Immature natural killer cell (primary cell): Measurements from ENCODE around the gene ZNF280C. TPM values are rescaled to one million over a fixed set of nuclear protein-coding genes. Genes with fewer than 3 reads are reported as not detected.
A peak's percentile ranks its signal among the peaks of the same experiment; 100 is the strongest.

ENCODE experiments used
- DNase-seq, 3 donors: peaks; one replicate each; pipeline ENCODE4 v3.0.0; 2022; ENCODE audit warnings: mixed read lengths in 1 of 3
- H3K27ac Mint-ChIP-seq, 6 donors: one replicate each; pipeline ENCODE4 v1.8.0; 2020; ENCODE audit warnings: mixed read lengths in 6 of 6, mild to moderate bottlenecking in 5 of 6, inconsistent platforms in 4 of 6, moderate library complexity in 3 of 6
- H3K27me3 Mint-ChIP-seq, 3 donors: one replicate each; pipeline ENCODE4 v1.8.0; 2020 to 2021; ENCODE audit warnings: low read depth in 3 of 3, mild to moderate bottlenecking in 3 of 3, mixed read lengths in 3 of 3, moderate library complexity in 3 of 3, inconsistent platforms in 1 of 3
- H3K36me3 Mint-ChIP-seq, 3 donors: one replicate each; pipeline ENCODE4 v1.8.0; 2020; ENCODE audit warnings: mixed read lengths in 3 of 3, inconsistent platforms in 2 of 3, mild to moderate bottlenecking in 2 of 3
- H3K4me1 Mint-ChIP-seq, 2 donors: one replicate each; pipeline ENCODE4 v1.8.0; 2020; ENCODE audit warnings: inconsistent platforms in 2 of 2, mild to moderate bottlenecking in 2 of 2, mixed read lengths in 2 of 2, moderate library complexity in 1 of 2
- H3K4me3 Mint-ChIP-seq, 5 donors: one replicate each; pipeline ENCODE4 v1.8.0; 2020; ENCODE audit warnings: mild to moderate bottlenecking in 5 of 5, mixed read lengths in 5 of 5, inconsistent platforms in 3 of 5, moderate library complexity in 3 of 5
- H3K9me3 Mint-ChIP-seq, 6 donors: one replicate each; pipeline ENCODE4 v1.8.0; 2020; ENCODE audit warnings: mild to moderate bottlenecking in 6 of 6, mixed read lengths in 6 of 6, inconsistent platforms in 4 of 6, moderate library complexity in 3 of 6
- polyA plus RNA-seq, 3 donors: library from polyadenylated mRNA; unstranded; fragments of 300-500 nt; fragmentation: Illumina TruSeq; gene quantifications; one replicate each; pipeline ENCODE4 v1.2.3, GENCODE V29; 2021

Gene ZNF280C
- polyA plus RNA-seq, 3 donors from 2014 or later = 1.1 to 2.7 TPM; not detected in 1

GRCh38 chrX:130184168-130184567 is 84.5 kb downstream of the ZNF280C start:
- no peak for DNase-seq
- Mint-ChIP-seq H3K27ac (peak overlapping the region in 5 of 6 donors; percentile 47 to 82 (median 79)), H3K36me3 (peaks cover 0 to 4% (median 4%) of the 10 kb centered on the region in 3 donors), H3K27me3 (peaks cover 0 to 6% (median 2%) of the 10 kb centered on the region in 3 donors), H3K4me1 (peaks cover 16 to 21% of the 10 kb centered on the region in 2 donors), H3K9me3 (no peaks in the 10 kb centered on the region), H3K4me3 (peak overlapping the region in 4 of 5 donors; percentile 18 to 75 (median 46))

- Mint-ChIP-seq H3K4me3 (peak overlapping the region in 1 of 5 donors; percentile 30), H3K27ac (peak overlapping the region in 3 of 6 donors; percentile 2 to 43 (median 18)), H3K27me3 (peaks cover 0 to 8% (median 5%) of the 10 kb centered on the region in 3 donors), H3K4me1 (peaks cover 40 to 42% of the 10 kb centered on the region in 2 donors), H3K36me3 (peaks cover 4 to 10% (median 4%) of the 10 kb centered on the region in 3 donors), H3K9me3 (no peaks in the 10 kb centered on the region)
- DNase-seq = no peak
Observed at GRCh38 chrX:130179579-130180215, 89.0 kb downstream of the ZNF280C start.

GRCh38 chrX:130179170-130179569 is 89.5 kb downstream of the ZNF280C start:
- no peak for DNase-seq
- H3K36me3 Mint-ChIP-seq = peaks cover 4 to 10% (median 4%) of the 10 kb centered on the region in 3 donors
- no peaks in the 10 kb centered on the region for H3K9me3 Mint-ChIP-seq
- H3K27ac Mint-ChIP-seq = peak overlapping the region in 1 of 6 donors; percentile 2
- peaks cover 40 to 43% of the 10 kb centered on the region in 2 donors for H3K4me1 Mint-ChIP-seq
- H3K27me3 Mint-ChIP-seq = peaks cover 0 to 8% (median 5%) of the 10 kb centered on the region in 3 donors
- H3K4me3 Mint-ChIP-seq = no peak overlapping the region

- H3K4me1 Mint-ChIP-seq = peaks cover 49 to 50% of the 10 kb centered on the region in 2 donors
- H3K36me3 Mint-ChIP-seq = peaks cover 4 to 10% (median 4%) of the 10 kb centered on the region in 3 donors
- no peaks in the 10 kb centered on the region for H3K9me3 Mint-ChIP-seq
- H3K27ac Mint-ChIP-seq = peak overlapping the region in 1 of 6 donors; percentile 20
- no peak overlapping the region for H3K4me3 Mint-ChIP-seq
- no peak for DNase-seq
- H3K27me3 Mint-ChIP-seq = peaks cover 0 to 5% (median 3%) of the 10 kb centered on the region in 3 donors
Observed at GRCh38 chrX:130176942-130177341, 91.8 kb downstream of the ZNF280C start.

- Mint-ChIP-seq H3K9me3 (no peaks in the 10 kb centered on the region), H3K4me1 (peaks cover 49 to 50% of the 10 kb centered on the region in 2 donors), H3K27ac (peak overlapping the region in 3 of 6 donors; percentile 9 to 51 (median 20)), H3K36me3 (peaks cover 4 to 10% (median 4%) of the 10 kb centered on the region in 3 donors), H3K4me3 (no peak overlapping the region), H3K27me3 (peaks cover 0 to 5% (median 3%) of the 10 kb centered on the region in 3 donors)
- no peak for DNase-seq
Observed at GRCh38 chrX:130176354-130176776, 92.3 kb downstream of the ZNF280C start.

GRCh38 chrX:130174937-130175336 is 93.8 kb downstream of the ZNF280C start:
- H3K4me1 Mint-ChIP-seq = peaks cover 53 to 59% of the 10 kb centered on the region in 2 donors
- no peak for DNase-seq
- peak overlapping the region in 4 of 6 donors; percentile 16 to 96 (median 84) for H3K27ac Mint-ChIP-seq
- H3K9me3 Mint-ChIP-seq = no peaks in the 10 kb centered on the region
- H3K27me3 Mint-ChIP-seq = peaks cover 0 to 6% (median 3%) of the 10 kb centered on the region in 3 donors
- H3K4me3 Mint-ChIP-seq = peak overlapping the region in 3 of 5 donors; percentile 14 to 91 (median 31)
- H3K36me3 Mint-ChIP-seq = peaks cover 3 to 9% (median 4%) of the 10 kb centered on the region in 3 donors

- H3K36me3 Mint-ChIP-seq = peaks cover 0 to 6% (median 4%) of the 10 kb centered on the region in 3 donors
- H3K4me3 Mint-ChIP-seq = peak overlapping the region; percentile 89 to 94 (median 91)
- H3K4me1 Mint-ChIP-seq = peaks cover 47 to 59% of the 10 kb centered on the region in 2 donors
- no peak for DNase-seq
- H3K9me3 Mint-ChIP-seq = no peaks in the 10 kb centered on the region
- peaks cover 0 to 5% (median 3%) of the 10 kb centered on the region in 3 donors for H3K27me3 Mint-ChIP-seq
- H3K27ac Mint-ChIP-seq = peak overlapping the region; percentile 85 to 96 (median 94)
Observed at GRCh38 chrX:130174045-130174704, 94.5 kb downstream of the ZNF280C start.

GRCh38 chrX:130173190-130173895 is 95.4 kb downstream of the ZNF280C start:
- Mint-ChIP-seq H3K27ac (peak overlapping the region; percentile 85 to 96 (median 94)), H3K27me3 (peaks cover 0 to 5% (median 3%) of the 10 kb centered on the region in 3 donors), H3K36me3 (peaks cover 0 to 6% (median 4%) of the 10 kb centered on the region in 3 donors), H3K4me3 (peak overlapping the region; percentile 89 to 94 (median 91)), H3K9me3 (no peaks in the 10 kb centered on the region), H3K4me1 (peaks cover 47 to 59% of the 10 kb centered on the region in 2 donors)
- peak; percentile 25 to 30 (median 29) for DNase-seq

- peak overlapping the region; percentile 85 to 96 (median 94) for H3K27ac Mint-ChIP-seq
- H3K36me3 Mint-ChIP-seq = no peaks in the 10 kb centered on the region
- peak in 1 of 3 donors; percentile 14 for DNase-seq
- peak overlapping the region; percentile 89 to 94 (median 91) for H3K4me3 Mint-ChIP-seq
- peaks cover 43 to 51% of the 10 kb centered on the region in 2 donors for H3K4me1 Mint-ChIP-seq
- H3K27me3 Mint-ChIP-seq = peaks cover 0 to 5% (median 0%) of the 10 kb centered on the region in 3 donors
- no peaks in the 10 kb centered on the region for H3K9me3 Mint-ChIP-seq
Observed at GRCh38 chrX:130172127-130172845, 96.4 kb downstream of the ZNF280C start.

- peak; percentile 41 to 53 (median 49) for DNase-seq
- H3K27ac Mint-ChIP-seq = peak within 1 kb of the TSS; percentile 87 to 96 (median 94)
- H3K36me3 Mint-ChIP-seq = no peaks in the 10 kb centered on the region
- H3K4me1 Mint-ChIP-seq = peaks cover 43 to 53% of the 10 kb centered on the region in 2 donors
- H3K4me3 Mint-ChIP-seq = peak within 1 kb of the TSS; percentile 89 to 94 (median 91)
- H3K27me3 Mint-ChIP-seq = peaks cover 1 to 5% (median 3%) of the 10 kb centered on the region in 3 donors
- no peaks in the 10 kb centered on the region for H3K9me3 Mint-ChIP-seq
Observed at GRCh38 chrX:130171446-130172126, 97.1 kb downstream of the ZNF280C start, which contains the start of gene RAB33A. Gene RAB33A, plus strand, starts transcription at chrX:130171962. Its CDS starts 101 bp downstream, at chrX:130172063.

GRCh38 chrX:130170752-130171445 is 97.8 kb downstream of the ZNF280C start:
- Mint-ChIP-seq H3K9me3 (no peaks in the 10 kb centered on the region), H3K4me1 (peaks cover 43 to 52% of the 10 kb centered on the region in 2 donors), H3K27me3 (peaks cover 3 to 5% (median 5%) of the 10 kb centered on the region in 3 donors), H3K4me3 (peak overlapping the region; percentile 89 to 94 (median 91)), H3K36me3 (no peaks in the 10 kb centered on the region), H3K27ac (peak overlapping the region in 5 of 6 donors; percentile 75 to 87 (median 79))
- peak; percentile 58 to 64 (median 60) for DNase-seq

GRCh38 chrX:130167040-130167439 is 101.7 kb downstream of the ZNF280C start:
- H3K9me3 Mint-ChIP-seq = no peaks in the 10 kb centered on the region
- H3K36me3 Mint-ChIP-seq = no peaks in the 10 kb centered on the region
- peaks cover 9 to 10% (median 10%) of the 10 kb centered on the region in 3 donors for H3K27me3 Mint-ChIP-seq
- H3K27ac Mint-ChIP-seq = peak overlapping the region; percentile 55 to 96 (median 92)
- H3K4me1 Mint-ChIP-seq = peaks cover 31 to 43% of the 10 kb centered on the region in 2 donors
- H3K4me3 Mint-ChIP-seq = peak overlapping the region; percentile 85 to 95 (median 94)
- DNase-seq = no peak
